Activated B cell treated with CpG ODN at 0.5 μM for 24 hours (primary cell): ENCODE measurements around the gene SCOC. TPM values are rescaled to one million over a fixed set of nuclear protein-coding genes. Genes with fewer than 3 reads are reported as not detected.

ENCODE experiments used
- ATAC-seq: fragments of 200-7000 bp; cut with Tn5 transposase; one replicate; pipeline ENCODE4 v1.10.0; 2021; ENCODE audit warnings: low read depth, mild to moderate bottlenecking, moderate library complexity
- CTCF ChIA-PET: fragments of 350-600 bp; sonication (Branson Sonifier 250); formaldehyde crosslinking; loops from one replicate; lab custom pipeline; 2021; ENCODE audit warnings: antibody characterized with exemption; lab: Charles Lee
- POLR2A ChIA-PET: fragments of 350-600 bp; sonication (Branson Sonifier 250); formaldehyde crosslinking; loops from one replicate; lab custom pipeline; 2021; ENCODE audit warnings: antibody characterized with exemption; lab: Charles Lee
- DNase-seq: peaks from one replicate; pipeline ENCODE4 v3.0.0; 2022
- H3K27ac Mint-ChIP-seq: one replicate; pipeline ENCODE4 v1.8.0; 2020; ENCODE audit warnings: mixed read lengths
- H3K27me3 Mint-ChIP-seq: one replicate; pipeline ENCODE4 v1.8.0; 2021; ENCODE audit warnings: mixed read lengths
- H3K36me3 Mint-ChIP-seq: one replicate; pipeline ENCODE4 v1.8.0; 2021; ENCODE audit warnings: low read depth, mixed read lengths
- H3K4me1 Mint-ChIP-seq: one replicate; pipeline ENCODE4 v1.8.0; 2021; ENCODE audit warnings: mixed read lengths
- H3K4me3 Mint-ChIP-seq: one replicate; pipeline ENCODE4 v1.8.0; 2020; ENCODE audit warnings: mild to moderate bottlenecking, mixed read lengths
- H3K9me3 Mint-ChIP-seq: one replicate; pipeline ENCODE4 v1.8.0; 2020; ENCODE audit warnings: mixed read lengths
- CTCF ChIP-seq: fragments of 200-600 bp; IDR thresholded peaks from one replicate; pipeline ENCODE4 v1.8.0; 2022; ENCODE audit warnings: antibody characterized with exemption, mild to moderate bottlenecking
- intact Hi-C: fragments of 100-400 bp; cut with micrococcal nuclease; formaldehyde crosslinking; loops from one replicate; pipeline ENCODE4 v1.15.1; 2024
- total RNA-seq: library from RNA; stranded (reverse); gene quantifications from 2 replicates; pipeline ENCODE4 v1.2.3, GENCODE V29; 2022

Gene SCOC
- total RNA-seq, 1 donor from 2014 or later, result 18.0 TPM

GRCh38 chr4:140363558-140363957 lies 9.9 kb upstream of the SCOC start:
- ATAC-seq (no peak), DNase-seq (no peak)
- Mint-ChIP-seq H3K4me1 (no peaks in the 10 kb centered on the region), H3K27ac (no peak overlapping the region), H3K4me3 (no peak overlapping the region), H3K27me3 (peaks cover 2% of the 10 kb centered on the region), H3K36me3 (no peaks in the 10 kb centered on the region), H3K9me3 (no peaks in the 10 kb centered on the region)
- intact Hi-C loops, result no loop called here
- CTCF ChIA-PET, result interaction anchor here (2.0 to 2.3 kb wide), 2 partner anchors 10 to 276 kb away, joined by 8 read pairs; partner anchors contain the start of gene SCOC
- TF ChIP-seq CTCF, result no peak
- POLR2A ChIA-PET, result interaction anchor here (0.6 kb wide), 1 partner anchor 210 kb away, joined by 8 read pairs; no protein-coding TSS in a partner anchor

- POLR2A ChIA-PET, result interaction anchor here (0.6 kb wide), 1 partner anchor 27 kb away, joined by 4 read pairs; no protein-coding TSS in a partner anchor
- CTCF ChIA-PET, result interaction anchor here (1.4 kb wide), 1 partner anchor 127 kb away, joined by 4 read pairs; no protein-coding TSS in a partner anchor
- no peak for TF ChIP-seq CTCF
- H3K27ac Mint-ChIP-seq, result no peak overlapping the region
- intact Hi-C loops, result no loop called here
- no peak overlapping the region for H3K4me3 Mint-ChIP-seq
- H3K9me3 Mint-ChIP-seq, result no peaks in the 10 kb centered on the region
- no peak for DNase-seq
- ATAC-seq, result no peak
- H3K36me3 Mint-ChIP-seq, result no peaks in the 10 kb centered on the region
- no peaks in the 10 kb centered on the region for H3K27me3 Mint-ChIP-seq
- peaks cover 2% of the 10 kb centered on the region for H3K4me1 Mint-ChIP-seq
Observed at GRCh38 chr4:140367738-140368137, 5.7 kb upstream of the SCOC start.

- CTCF ChIA-PET, result interaction anchor here (1.4 to 1.8 kb wide), 2 partner anchors 8 to 126 kb away, joined by 4 to 11 read pairs; no protein-coding TSS in a partner anchor
- DNase-seq, result no peak
- Mint-ChIP-seq H3K4me3 (no peak overlapping the region), H3K9me3 (no peaks in the 10 kb centered on the region), H3K27ac (no peak overlapping the region), H3K4me1 (peaks cover 2% of the 10 kb centered on the region), H3K27me3 (no peaks in the 10 kb centered on the region), H3K36me3 (no peaks in the 10 kb centered on the region)
- POLR2A ChIA-PET, result no interaction called here
- TF ChIP-seq CTCF, result no peak
- intact Hi-C loops, result no loop called here
- no peak for ATAC-seq
Observed at GRCh38 chr4:140368686-140369085, 4.8 kb upstream of the SCOC start.

GRCh38 chr4:140372751-140373327 lies 607 bp upstream of the SCOC start:
- ChIA-PET POLR2A (interaction anchor here (0.9 to 2.4 kb wide), 4 partner anchors 12 to 384 kb away, joined by 3 to 14 read pairs (median 9); partner anchors contain the start of genes ELMOD2 and TBC1D9), CTCF (interaction anchor here (0.9 to 6.3 kb wide), 6 partner anchors 9 to 637 kb away, joined by 3 to 53 read pairs (median 5); partner anchors contain the start of genes CLGN and ELMOD2)
- no peak for TF ChIP-seq CTCF
- Mint-ChIP-seq H3K9me3 (no peaks in the 10 kb centered on the region), H3K36me3 (no peaks in the 10 kb centered on the region), H3K4me1 (peaks cover 22% of the 10 kb centered on the region), H3K4me3 (no peak overlapping the region), H3K27me3 (no peaks in the 10 kb centered on the region), H3K27ac (no peak overlapping the region)
- intact Hi-C loops, result loop anchor here (1.0 to 5.0 kb wide), 8 partner anchors 13 to 1264 kb away; partner anchors contain the start of genes ELMOD2, IL15, MAML3 and SETD7
- peak; percentile 63 for ATAC-seq
- no peak for DNase-seq

GRCh38 chr4:140374130-140374477 lies 658 bp downstream of the SCOC start:
- peaks cover 22% of the 10 kb centered on the region for H3K4me1 Mint-ChIP-seq
- CTCF ChIA-PET, result interaction anchor here (1.1 to 6.3 kb wide), 4 partner anchors 11 to 382 kb away, joined by 3 to 53 read pairs (median 8); partner anchors contain the start of gene ELMOD2
- POLR2A ChIA-PET, result interaction anchor here (0.5 to 2.4 kb wide), 5 partner anchors 13 to 383 kb away, joined by 3 to 14 read pairs (median 7); partner anchors contain the start of genes ELMOD2 and TBC1D9

More at GRCh38 chr4:140374130-140374477, 658 bp downstream of the SCOC start:
- ATAC-seq (no peak), DNase-seq (no peak)
- peaks cover 3% of the 10 kb centered on the region for H3K36me3 Mint-ChIP-seq
- no peak overlapping the region for H3K4me3 Mint-ChIP-seq
- no peak for TF ChIP-seq CTCF
- H3K27ac Mint-ChIP-seq, result peak overlapping the region; percentile 74
- intact Hi-C loops, result loop anchor here (5.0 kb wide), 3 partner anchors 817 to 1263 kb away; partner anchors contain the start of genes IL15, SETD7 and ZNF330
- H3K9me3 Mint-ChIP-seq, result no peaks in the 10 kb centered on the region
- H3K27me3 Mint-ChIP-seq, result no peaks in the 10 kb centered on the region
